GM19468 (cell line): ENCODE measurements around the gene FKBP8.
A peak's percentile ranks its signal among the peaks of the same experiment; 100 is the strongest.
"Not testable (repeated sequence)": the region's sequence is repeated elsewhere in the genome, so short reads cannot be mapped to it uniquely, and the experiment has no call there.

Source experiments
- ATAC-seq: cut with Tn5 transposase; IDR thresholded peaks from one replicate; pipeline ENCODE4 v1.9.1; 2021; ENCODE audit warnings: mild to moderate bottlenecking, moderate library complexity, moderate number of reproducible peaks; ENCODE audit not compliant: unreplicated experiment; ENCODE audit errors: extremely low read depth

The FKBP8 gene

GRCh38 chr19:18542941-18543813 is at the start of gene FKBP8:
Gene FKBP8 (minus strand): TSS chr19:18543573. CDS start chr19:18541970, 1,603 bp downstream.
- ATAC-seq, result peak; percentile 57

- ATAC-seq, result not testable (repeated sequence)
Measured at GRCh38 chr19:18592732-18593131, 49.4 kb upstream of the FKBP8 start.

- no peak for ATAC-seq
Measured at GRCh38 chr19:18591735-18592385, 48.5 kb upstream of the FKBP8 start.

GRCh38 chr19:18590273-18591272 is 47.2 kb upstream of the FKBP8 start:
- no peak for ATAC-seq

- ATAC-seq, result no peak
Measured at GRCh38 chr19:18589380-18590272, 46.3 kb upstream of the FKBP8 start.

GRCh38 chr19:18588611-18589379 is 45.4 kb upstream of the FKBP8 start, which contains the start of gene REX1BD:
Gene REX1BD (plus strand): TSS chr19:18588798. CDS start chr19:18588802, 4 bp downstream.
- peak; percentile 47 for ATAC-seq

GRCh38 chr19:18587962-18588610 is 44.7 kb upstream of the FKBP8 start:
- no peak for ATAC-seq

GRCh38 chr19:18587561-18587960 is 44.2 kb upstream of the FKBP8 start:
- no peak for ATAC-seq

GRCh38 chr19:18586306-18586705 is 42.9 kb upstream of the FKBP8 start:
- no peak for ATAC-seq

GRCh38 chr19:18580311-18580710 is 36.9 kb upstream of the FKBP8 start:
- no peak for ATAC-seq

- no peak for ATAC-seq
Measured at GRCh38 chr19:18577365-18577914, 34.1 kb upstream of the FKBP8 start.

- no peak for ATAC-seq
Measured at GRCh38 chr19:18576383-18576782, 33.0 kb upstream of the FKBP8 start.

GRCh38 chr19:18574691-18575291 is 31.4 kb upstream of the FKBP8 start:
- ATAC-seq, result no peak

GRCh38 chr19:18571564-18572344 is 28.4 kb upstream of the FKBP8 start, which contains the start of gene UBA52:
Gene UBA52 (plus strand): TSS chr19:18571857. CDS start chr19:18573301, 1,444 bp downstream.
- ATAC-seq, result peak; percentile 90

GRCh38 chr19:18568367-18568766 is 25.0 kb upstream of the FKBP8 start:
- ATAC-seq, result no peak

- ATAC-seq, result no peak
Measured at GRCh38 chr19:18566953-18567352, 23.6 kb upstream of the FKBP8 start.
